LNCAP (cell line): Measurements from ENCODE around the gene IRX6.

Source experiments
- CTCF ChIP-seq: fragments of 450-650 bp; IDR thresholded peaks from 2 replicates; pipeline ENCODE4 v1.5.1; 2017; ENCODE audit warnings: mild to moderate bottlenecking

The IRX6 gene

GRCh38 chr16:55323637-55324271 is at the start of gene IRX6:
Gene IRX6, plus strand, starts transcription at chr16:55324203. Its CDS starts 889 bp downstream, at chr16:55325092.
- peak; percentile 58 for TF ChIP-seq CTCF

DNA sequence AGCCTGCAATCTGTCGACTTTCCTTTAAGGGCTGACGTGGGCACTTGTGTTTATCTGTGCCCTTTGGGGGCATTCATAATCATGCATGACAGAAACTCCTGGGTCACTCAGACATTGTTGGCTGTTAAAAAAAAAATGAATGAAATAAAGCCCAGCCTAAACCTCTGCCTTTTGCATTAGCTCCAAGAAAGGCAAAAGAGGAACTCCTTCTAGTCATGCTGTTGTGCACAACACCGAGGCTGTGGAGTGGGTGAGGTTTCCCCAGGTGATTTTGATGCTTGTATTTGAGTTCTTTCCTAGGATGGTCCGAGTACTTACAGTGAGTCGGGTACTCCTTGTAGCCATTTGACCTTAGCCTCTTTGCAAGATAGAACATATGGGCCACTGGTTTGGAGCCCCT is 49.6 kb upstream of the IRX6 start:
- TF ChIP-seq CTCF: no peak

DNA sequence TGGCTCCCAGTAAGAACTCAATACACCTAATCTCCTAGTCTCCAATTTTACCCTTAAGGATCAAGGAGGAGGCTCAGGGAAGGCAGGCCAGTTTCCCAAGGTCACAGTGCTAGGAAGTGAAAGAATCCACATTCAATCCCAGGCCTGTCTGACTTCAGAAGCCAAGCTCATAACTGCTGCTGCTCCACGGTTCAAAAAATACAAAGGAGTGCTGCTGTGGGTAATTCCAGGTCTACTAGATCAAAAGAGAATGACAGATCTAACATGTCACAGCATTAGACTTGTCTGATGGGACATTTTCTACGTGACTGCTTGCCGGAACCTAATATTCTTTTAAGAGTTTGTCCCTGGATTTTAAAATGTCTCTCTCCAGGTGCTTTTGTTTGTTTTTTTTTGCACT is 48.8 kb upstream of the IRX6 start:
- TF ChIP-seq CTCF: no peak

- TF ChIP-seq CTCF: no peak
Observed at GRCh38 chr16:55275869-55276268, 48.1 kb upstream of the IRX6 start.

DNA sequence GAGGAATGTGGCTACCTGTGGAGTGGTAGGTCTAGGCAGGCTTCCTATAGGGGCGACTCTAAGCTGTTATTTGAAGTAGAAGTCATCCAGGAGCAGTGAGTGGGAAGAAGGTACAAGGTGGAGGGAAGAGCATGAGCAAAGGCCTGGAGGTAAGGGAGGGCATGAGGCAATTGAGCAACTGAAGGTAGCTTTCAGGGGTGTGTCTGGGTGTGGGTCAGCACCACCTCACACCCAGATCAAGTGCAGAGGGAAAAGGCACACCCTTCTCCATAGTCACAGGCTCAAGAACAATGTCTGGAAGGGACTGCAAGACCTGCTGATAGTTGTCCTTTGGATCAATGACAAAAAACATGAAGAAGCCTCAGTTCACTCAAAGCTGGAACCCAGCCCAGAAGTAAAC is 46.5 kb upstream of the IRX6 start:
- TF ChIP-seq CTCF: no peak

DNA sequence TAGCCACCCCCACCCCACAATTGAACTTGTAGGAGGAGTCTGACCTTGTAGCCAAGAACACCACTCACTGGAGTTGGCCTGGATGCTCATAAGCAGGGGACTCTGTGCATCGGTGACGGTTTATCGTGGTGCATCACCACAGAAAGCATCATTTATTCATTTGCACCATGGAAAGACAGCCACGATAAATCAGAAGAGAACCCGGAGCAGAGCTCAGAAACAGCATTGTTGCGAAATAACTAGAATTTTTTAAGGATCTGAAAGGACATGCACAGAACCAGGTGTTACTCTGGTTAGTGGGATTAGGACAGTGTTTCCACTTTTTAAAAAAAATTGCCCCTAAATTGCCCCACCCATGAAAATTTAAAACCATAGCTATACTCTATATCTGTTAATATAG is 44.4 kb upstream of the IRX6 start:
- TF ChIP-seq CTCF: no peak

- no peak for TF ChIP-seq CTCF
Observed at GRCh38 chr16:55280587-55280986, 43.4 kb upstream of the IRX6 start.

- no peak for TF ChIP-seq CTCF
Observed at GRCh38 chr16:55282441-55282840, 41.6 kb upstream of the IRX6 start.
